GM18868 (cell line): ENCODE results near the gene TBL1XR1.

Experiments used
- ATAC-seq: cut with Tn5 transposase; IDR thresholded peaks from one replicate; pipeline ENCODE4 v1.9.1; 2021; ENCODE audit warnings: mild to moderate bottlenecking, moderate library complexity; ENCODE audit not compliant: unreplicated experiment

The TBL1XR1 gene

DNA sequence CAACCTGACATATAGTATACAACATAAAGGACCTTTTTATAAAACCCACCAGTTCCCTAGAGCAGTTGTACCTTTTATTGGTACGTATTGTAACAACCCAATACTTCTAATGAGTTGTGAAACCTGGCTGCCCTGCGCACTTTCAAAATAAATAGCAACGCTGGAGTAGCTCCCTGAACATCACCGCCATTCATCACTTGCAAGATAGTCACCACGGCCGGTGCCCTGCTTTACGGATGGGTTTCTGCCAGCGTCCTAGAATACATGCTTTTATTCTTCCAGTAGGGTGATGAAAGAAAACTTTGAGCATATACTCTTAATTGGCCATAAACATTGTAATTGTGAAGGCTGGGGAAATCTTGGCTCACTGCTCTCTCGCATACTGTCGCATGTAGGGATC, 220.7 kb downstream of the TBL1XR1 start:
- ATAC-seq, result no peak

DNA sequence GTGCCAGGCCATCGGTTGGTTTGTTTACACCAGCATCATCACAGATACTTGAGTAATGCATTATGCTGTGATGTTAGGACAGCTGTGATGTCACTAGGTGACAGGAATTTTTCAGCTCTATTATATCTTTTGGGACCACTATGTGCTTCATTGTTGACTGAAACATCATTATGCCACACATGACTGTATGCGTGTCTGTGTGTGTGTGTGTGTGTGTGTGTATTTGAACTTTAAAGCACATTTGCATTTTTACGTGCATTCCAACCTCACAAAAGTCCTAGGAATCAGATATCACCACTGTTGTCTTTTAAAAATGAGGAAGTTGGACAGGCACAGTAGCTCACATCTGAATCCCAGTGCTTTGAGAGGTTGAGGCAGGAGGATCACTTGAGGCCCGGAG, 223.0 kb downstream of the TBL1XR1 start:
- ATAC-seq, result no peak

DNA sequence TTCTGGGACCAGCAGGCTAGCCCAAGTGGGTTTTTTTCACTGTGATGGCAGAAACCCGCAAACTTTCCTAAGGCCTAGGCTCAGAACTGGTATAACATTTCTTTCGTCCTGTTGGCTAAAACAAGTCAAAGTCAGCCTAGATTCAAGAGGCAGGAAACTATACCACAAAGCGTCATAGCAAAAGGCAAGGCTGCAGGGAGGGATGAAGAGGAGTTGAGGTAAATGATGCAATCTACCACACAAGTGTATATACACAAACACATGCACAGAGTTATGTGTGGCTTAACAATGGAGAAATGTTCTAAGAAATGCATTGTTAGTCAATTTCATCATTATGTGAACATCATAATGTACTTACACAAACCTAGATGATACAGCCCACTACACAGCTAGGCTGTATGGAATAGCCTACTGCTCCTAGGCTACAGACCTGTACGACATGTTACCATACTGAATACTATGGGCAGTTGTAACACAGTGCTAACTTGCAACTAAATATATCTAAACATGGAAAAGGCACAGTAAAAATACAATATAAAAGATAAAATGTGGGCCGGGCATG, 225.6 kb downstream of the TBL1XR1 start:
- no peak for ATAC-seq

DNA sequence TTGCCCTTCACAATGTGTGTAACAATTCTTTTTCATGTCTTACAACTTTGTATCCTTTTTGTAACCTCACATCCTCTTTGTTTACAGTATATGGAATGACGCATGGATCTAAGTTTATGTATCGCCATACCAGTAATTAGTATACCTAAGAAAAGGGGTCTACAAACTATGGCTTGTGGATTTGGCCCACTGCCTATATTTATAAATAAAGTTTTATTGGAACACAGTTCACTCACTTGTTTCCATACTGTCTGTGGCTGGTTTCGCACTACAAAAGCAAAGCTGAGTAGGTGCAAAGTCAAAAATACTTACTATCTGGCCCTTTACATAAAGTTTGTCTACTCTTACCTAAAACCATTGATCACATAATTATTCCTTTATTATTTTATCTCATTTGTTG, 226.5 kb downstream of the TBL1XR1 start:
- no peak for ATAC-seq

DNA sequence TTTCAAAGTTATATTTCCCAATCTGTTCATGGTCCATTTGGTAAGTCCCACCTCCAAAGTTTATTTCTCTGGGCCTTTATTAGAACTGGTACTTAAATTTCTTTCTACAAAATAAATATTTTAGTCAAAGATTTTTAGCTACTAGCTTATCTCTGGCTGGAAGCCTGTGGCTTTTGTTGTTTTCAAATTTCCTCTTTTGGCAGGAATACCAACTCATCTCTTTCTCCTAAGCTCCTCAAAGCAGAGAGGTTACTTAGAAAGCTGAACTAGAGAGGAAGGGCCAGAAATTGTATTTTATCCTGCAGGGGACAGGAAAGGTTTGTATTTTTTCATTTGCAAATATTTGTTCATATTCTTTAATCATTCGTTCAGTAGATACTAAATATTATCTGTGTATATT, 227.8 kb downstream of the TBL1XR1 start:
- ATAC-seq, result no peak
